Measurements from ENCODE around the gene GTF2H3. TPM values are rescaled to one million over a fixed set of nuclear protein-coding genes. Genes with fewer than 3 reads are reported as not detected.

The GTF2H3 gene
- total and polyA plus RNA-seq, 2 experiments from 2014 or later = 10.5 to 27.7 TPM

GRCh38 chr12:123676616-123677320, 43.1 kb downstream of the GTF2H3 start:
- Histone ChIP-seq H2AFZ (no peak overlapping the region), H3K4me2 (no peak overlapping the region), H3K9me2 (ENCODE audit: insufficient read depth) (no peaks in the 10 kb centered on the region), H3K79me2 (replicated peaks; ENCODE audit: insufficient read depth) (no peaks in the 10 kb centered on the region), H4K20me1 (replicated peaks; ENCODE audit: insufficient read depth) (no peaks in the 10 kb centered on the region), H3F3A (replicated peaks; ENCODE audit: low read depth) (no peaks in the 10 kb centered on the region), H3K27me3 (ENCODE audit: insufficient read depth) (no peaks in the 10 kb centered on the region), H3K27ac (ENCODE audit: low read depth) (no peak overlapping the region), H3K36me3 (ENCODE audit: insufficient read depth) (no peaks in the 10 kb centered on the region), H3K4me3 (no peak overlapping the region), H3K4me1 (ENCODE audit: insufficient read depth) (no peaks in the 10 kb centered on the region)
- H3K4me3 Mint-ChIP-seq = no peak overlapping the region; the same call in 2 of the 3 replicates
- no peak overlapping the region for H3K27ac Mint-ChIP-seq
- TF ChIP-seq EZH2phosphoT487 (IDR thresholded peaks at IDR 0.05; ENCODE audit: unreplicated experiment) = no peak
- H3K4me1 Mint-ChIP-seq = no peaks in the 10 kb centered on the region
- H3K9me3 Mint-ChIP-seq = no peaks in the 10 kb centered on the region
- peaks cover 3% of the 10 kb centered on the region for H3K27me3 Mint-ChIP-seq (ENCODE audit: insufficient read depth, low read depth, poor library complexity)
- ATAC-seq = no peak
- H3K36me3 Mint-ChIP-seq (ENCODE audit: low read depth) = peaks cover 7% of the 10 kb centered on the region
- no peak for DNase-seq (ENCODE audit: low spot score)

- no peak overlapping the region for H3K27ac Mint-ChIP-seq
- no peak overlapping the region for H3K4me3 Mint-ChIP-seq
- H3K9me3 Mint-ChIP-seq = no peaks in the 10 kb centered on the region
- no peaks in the 10 kb centered on the region for H3F3A ChIP-seq (replicated peaks; ENCODE audit: low read depth)
- no peaks in the 10 kb centered on the region for H3K9me2 ChIP-seq (ENCODE audit: insufficient read depth)
- H3K4me1 Mint-ChIP-seq = no peaks in the 10 kb centered on the region
- no peak overlapping the region for H2AFZ ChIP-seq
- H3K27me3 Mint-ChIP-seq (ENCODE audit: insufficient read depth, low read depth, poor library complexity) = peaks cover 3% of the 10 kb centered on the region
- DNase-seq (ENCODE audit: low spot score) (no peak), ATAC-seq (no peak)
- no peaks in the 10 kb centered on the region for H3K4me1 ChIP-seq (ENCODE audit: insufficient read depth)
- H3K4me2 ChIP-seq = no peak overlapping the region
- H4K20me1 ChIP-seq (replicated peaks; ENCODE audit: insufficient read depth) = no peaks in the 10 kb centered on the region
- H3K36me3 ChIP-seq (ENCODE audit: insufficient read depth) = no peaks in the 10 kb centered on the region
- H3K27ac ChIP-seq (ENCODE audit: low read depth) = no peak overlapping the region
- H3K79me2 ChIP-seq (replicated peaks; ENCODE audit: insufficient read depth) = no peaks in the 10 kb centered on the region
- peaks cover 7% of the 10 kb centered on the region for H3K36me3 Mint-ChIP-seq (ENCODE audit: low read depth)
- no peaks in the 10 kb centered on the region for H3K27me3 ChIP-seq (ENCODE audit: insufficient read depth)
- H3K4me3 ChIP-seq = no peak overlapping the region
- TF ChIP-seq, protein P1, sequence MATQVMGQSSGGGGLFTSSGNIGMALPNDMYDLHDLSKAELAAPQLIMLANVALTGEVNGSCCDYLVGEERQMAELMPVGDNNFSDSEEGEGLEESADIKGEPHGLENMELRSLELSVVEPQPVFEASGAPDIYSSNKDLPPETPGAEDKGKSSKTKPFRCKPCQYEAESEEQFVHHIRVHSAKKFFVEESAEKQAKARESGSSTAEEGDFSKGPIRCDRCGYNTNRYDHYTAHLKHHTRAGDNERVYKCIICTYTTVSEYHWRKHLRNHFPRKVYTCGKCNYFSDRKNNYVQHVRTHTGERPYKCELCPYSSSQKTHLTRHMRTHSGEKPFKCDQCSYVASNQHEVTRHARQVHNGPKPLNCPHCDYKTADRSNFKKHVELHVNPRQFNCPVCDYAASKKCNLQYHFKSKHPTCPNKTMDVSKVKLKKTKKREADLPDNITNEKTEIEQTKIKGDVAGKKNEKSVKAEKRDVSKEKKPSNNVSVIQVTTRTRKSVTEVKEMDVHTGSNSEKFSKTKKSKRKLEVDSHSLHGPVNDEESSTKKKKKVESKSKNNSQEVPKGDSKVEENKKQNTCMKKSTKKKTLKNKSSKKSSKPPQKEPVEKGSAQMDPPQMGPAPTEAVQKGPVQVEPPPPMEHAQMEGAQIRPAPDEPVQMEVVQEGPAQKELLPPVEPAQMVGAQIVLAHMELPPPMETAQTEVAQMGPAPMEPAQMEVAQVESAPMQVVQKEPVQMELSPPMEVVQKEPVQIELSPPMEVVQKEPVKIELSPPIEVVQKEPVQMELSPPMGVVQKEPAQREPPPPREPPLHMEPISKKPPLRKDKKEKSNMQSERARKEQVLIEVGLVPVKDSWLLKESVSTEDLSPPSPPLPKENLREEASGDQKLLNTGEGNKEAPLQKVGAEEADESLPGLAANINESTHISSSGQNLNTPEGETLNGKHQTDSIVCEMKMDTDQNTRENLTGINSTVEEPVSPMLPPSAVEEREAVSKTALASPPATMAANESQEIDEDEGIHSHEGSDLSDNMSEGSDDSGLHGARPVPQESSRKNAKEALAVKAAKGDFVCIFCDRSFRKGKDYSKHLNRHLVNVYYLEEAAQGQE (IDR thresholded peaks at IDR 0.05; ENCODE audit: unreplicated experiment) = no peak
- TF ChIP-seq, protein P2, sequence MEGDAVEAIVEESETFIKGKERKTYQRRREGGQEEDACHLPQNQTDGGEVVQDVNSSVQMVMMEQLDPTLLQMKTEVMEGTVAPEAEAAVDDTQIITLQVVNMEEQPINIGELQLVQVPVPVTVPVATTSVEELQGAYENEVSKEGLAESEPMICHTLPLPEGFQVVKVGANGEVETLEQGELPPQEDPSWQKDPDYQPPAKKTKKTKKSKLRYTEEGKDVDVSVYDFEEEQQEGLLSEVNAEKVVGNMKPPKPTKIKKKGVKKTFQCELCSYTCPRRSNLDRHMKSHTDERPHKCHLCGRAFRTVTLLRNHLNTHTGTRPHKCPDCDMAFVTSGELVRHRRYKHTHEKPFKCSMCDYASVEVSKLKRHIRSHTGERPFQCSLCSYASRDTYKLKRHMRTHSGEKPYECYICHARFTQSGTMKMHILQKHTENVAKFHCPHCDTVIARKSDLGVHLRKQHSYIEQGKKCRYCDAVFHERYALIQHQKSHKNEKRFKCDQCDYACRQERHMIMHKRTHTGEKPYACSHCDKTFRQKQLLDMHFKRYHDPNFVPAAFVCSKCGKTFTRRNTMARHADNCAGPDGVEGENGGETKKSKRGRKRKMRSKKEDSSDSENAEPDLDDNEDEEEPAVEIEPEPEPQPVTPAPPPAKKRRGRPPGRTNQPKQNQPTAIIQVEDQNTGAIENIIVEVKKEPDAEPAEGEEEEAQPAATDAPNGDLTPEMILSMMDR (conservative IDR thresholded peaks at IDR 0.05; ENCODE audit: low read depth in 2 of 2) = no peak
- TF ChIP-seq CREB1 (CRISPR knock-in tag; IDR thresholded peaks at IDR 0.05; ENCODE audit: low read depth) (no peak), JUNB (IDR thresholded peaks at IDR 0.05; ENCODE audit: unreplicated experiment) (no peak), EZH2phosphoT487 (IDR thresholded peaks at IDR 0.05; ENCODE audit: unreplicated experiment) (no peak), POLR2AphosphoS5 (IDR thresholded peaks at IDR 0.05; ENCODE audit: low read depth) (no peak), STAT1 (IDR thresholded peaks at IDR 0.05; ENCODE audit: unreplicated experiment) (no peak), NANOG (IDR thresholded peaks at IDR 0.05; ENCODE audit: borderline replicate concordance) (no peak), ETS1 (IDR thresholded peaks at IDR 0.05) (no peak), EZH2 (IDR thresholded peaks at IDR 0.05; ENCODE audit: low read depth, unreplicated experiment) (no peak), ZNF331 (CRISPR knock-in tag; IDR thresholded peaks at IDR 0.05; ENCODE audit: low read depth) (no peak)
Measured at GRCh38 chr12:123678981-123679380, 45.4 kb downstream of the GTF2H3 start.

All from GM23338 (cell line).